ENCODE results near the gene RXYLT1.

GRCh38 chr12:63828867-63829266 is 49.2 kb downstream of the RXYLT1 start:
- TF ChIP-seq EZH2 (IDR thresholded peaks at IDR 0.05; ENCODE audit: borderline replicate concordance) = no peak
- TF ChIP-seq, protein P1, sequence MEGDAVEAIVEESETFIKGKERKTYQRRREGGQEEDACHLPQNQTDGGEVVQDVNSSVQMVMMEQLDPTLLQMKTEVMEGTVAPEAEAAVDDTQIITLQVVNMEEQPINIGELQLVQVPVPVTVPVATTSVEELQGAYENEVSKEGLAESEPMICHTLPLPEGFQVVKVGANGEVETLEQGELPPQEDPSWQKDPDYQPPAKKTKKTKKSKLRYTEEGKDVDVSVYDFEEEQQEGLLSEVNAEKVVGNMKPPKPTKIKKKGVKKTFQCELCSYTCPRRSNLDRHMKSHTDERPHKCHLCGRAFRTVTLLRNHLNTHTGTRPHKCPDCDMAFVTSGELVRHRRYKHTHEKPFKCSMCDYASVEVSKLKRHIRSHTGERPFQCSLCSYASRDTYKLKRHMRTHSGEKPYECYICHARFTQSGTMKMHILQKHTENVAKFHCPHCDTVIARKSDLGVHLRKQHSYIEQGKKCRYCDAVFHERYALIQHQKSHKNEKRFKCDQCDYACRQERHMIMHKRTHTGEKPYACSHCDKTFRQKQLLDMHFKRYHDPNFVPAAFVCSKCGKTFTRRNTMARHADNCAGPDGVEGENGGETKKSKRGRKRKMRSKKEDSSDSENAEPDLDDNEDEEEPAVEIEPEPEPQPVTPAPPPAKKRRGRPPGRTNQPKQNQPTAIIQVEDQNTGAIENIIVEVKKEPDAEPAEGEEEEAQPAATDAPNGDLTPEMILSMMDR (IDR thresholded peaks at IDR 0.05; ENCODE audit: poor library complexity) = no peak

Data from hepatocyte (in vitro differentiated cells).